ENCODE data around the gene LSMEM2.
A peak's percentile ranks its signal among the peaks of the same experiment; 100 is the strongest.
"Not testable (repeated sequence)": the region's sequence is repeated elsewhere in the genome, so short reads cannot be mapped to it uniquely, and the experiment has no call there.

LSMEM2 gene

GRCh38 chr3:50241713-50242380 is 37.0 kb upstream of the LSMEM2 start:
- Mint-ChIP-seq H3K36me3 (ENCODE audit: low read depth) (peaks cover 32% of the 10 kb centered on the region), H3K9me3 (no peaks in the 10 kb centered on the region), H3K4me1 (ENCODE audit: low read depth) (peaks cover 63% of the 10 kb centered on the region), H3K27ac (peak overlapping the region; percentile 97), H3K27me3 (ENCODE audit: low read depth) (no peaks in the 10 kb centered on the region), H3K4me3 (peak overlapping the region; percentile 81)

- H3K9me3 Mint-ChIP-seq: no peaks in the 10 kb centered on the region
- peaks cover 67% of the 10 kb centered on the region for H3K4me1 Mint-ChIP-seq (ENCODE audit: low read depth)
- peaks cover 28% of the 10 kb centered on the region for H3K36me3 Mint-ChIP-seq (ENCODE audit: low read depth)
- peak overlapping the region; percentile 81 for H3K4me3 Mint-ChIP-seq
- peak overlapping the region; percentile 97 for H3K27ac Mint-ChIP-seq
- no peaks in the 10 kb centered on the region for H3K27me3 Mint-ChIP-seq (ENCODE audit: low read depth)
Measured at GRCh38 chr3:50242381-50242770, 36.5 kb upstream of the LSMEM2 start.

GRCh38 chr3:50242851-50243542 is 35.9 kb upstream of the LSMEM2 start:
- H3K9me3 Mint-ChIP-seq: no peaks in the 10 kb centered on the region
- peaks cover 67% of the 10 kb centered on the region for H3K4me1 Mint-ChIP-seq (ENCODE audit: low read depth)
- H3K27ac Mint-ChIP-seq: peak overlapping the region; percentile 97
- no peaks in the 10 kb centered on the region for H3K27me3 Mint-ChIP-seq (ENCODE audit: low read depth)
- peak overlapping the region; percentile 81 for H3K4me3 Mint-ChIP-seq
- H3K36me3 Mint-ChIP-seq (ENCODE audit: low read depth): peaks cover 25% of the 10 kb centered on the region

- peak overlapping the region; percentile 82 for H3K27ac Mint-ChIP-seq
- H3K9me3 Mint-ChIP-seq: no peaks in the 10 kb centered on the region
- no peaks in the 10 kb centered on the region for H3K27me3 Mint-ChIP-seq (ENCODE audit: low read depth)
- H3K4me3 Mint-ChIP-seq: no peak overlapping the region
- H3K4me1 Mint-ChIP-seq (ENCODE audit: low read depth): peaks cover 68% of the 10 kb centered on the region
- H3K36me3 Mint-ChIP-seq (ENCODE audit: low read depth): peaks cover 26% of the 10 kb centered on the region
Measured at GRCh38 chr3:50243543-50243895, 35.4 kb upstream of the LSMEM2 start.

- H3K36me3 Mint-ChIP-seq (ENCODE audit: low read depth): peaks cover 22% of the 10 kb centered on the region
- H3K4me1 Mint-ChIP-seq (ENCODE audit: low read depth): peaks cover 57% of the 10 kb centered on the region
- not testable (repeated sequence) for H3K27me3 Mint-ChIP-seq (ENCODE audit: low read depth); H3K9me3 Mint-ChIP-seq
- H3K27ac Mint-ChIP-seq: peak overlapping the region; percentile 82
- H3K4me3 Mint-ChIP-seq: peak overlapping the region; percentile 46
Measured at GRCh38 chr3:50244813-50245212, 34.1 kb upstream of the LSMEM2 start.

GRCh38 chr3:50245251-50245745 is 33.6 kb upstream of the LSMEM2 start:
- Mint-ChIP-seq H3K4me1 (ENCODE audit: low read depth) (peaks cover 54% of the 10 kb centered on the region), H3K36me3 (ENCODE audit: low read depth) (peaks cover 21% of the 10 kb centered on the region), H3K9me3 (no peaks in the 10 kb centered on the region)

GRCh38 chr3:50245831-50246516 is 32.9 kb upstream of the LSMEM2 start:
- H3K27ac Mint-ChIP-seq: peak overlapping the region; percentile 91
- peaks cover 53% of the 10 kb centered on the region for H3K4me1 Mint-ChIP-seq (ENCODE audit: low read depth)
- H3K36me3 Mint-ChIP-seq (ENCODE audit: low read depth): peaks cover 21% of the 10 kb centered on the region
- no peaks in the 10 kb centered on the region for H3K9me3 Mint-ChIP-seq
- no peaks in the 10 kb centered on the region for H3K27me3 Mint-ChIP-seq (ENCODE audit: low read depth)
- peak overlapping the region; percentile 77 for H3K4me3 Mint-ChIP-seq

More at GRCh38 chr3:50245251-50245745, 33.6 kb upstream of the LSMEM2 start:
- H3K27me3 Mint-ChIP-seq (ENCODE audit: low read depth): no peaks in the 10 kb centered on the region
- H3K4me3 Mint-ChIP-seq: peak overlapping the region; percentile 77
- peak overlapping the region; percentile 91 for H3K27ac Mint-ChIP-seq

GRCh38 chr3:50246517-50246954 is 32.4 kb upstream of the LSMEM2 start:
- H3K9me3 Mint-ChIP-seq: no peaks in the 10 kb centered on the region
- H3K4me3 Mint-ChIP-seq: peak overlapping the region; percentile 77
- H3K27ac Mint-ChIP-seq: peak overlapping the region; percentile 91
- H3K4me1 Mint-ChIP-seq (ENCODE audit: low read depth): peaks cover 48% of the 10 kb centered on the region
- peaks cover 23% of the 10 kb centered on the region for H3K36me3 Mint-ChIP-seq (ENCODE audit: low read depth)
- no peaks in the 10 kb centered on the region for H3K27me3 Mint-ChIP-seq (ENCODE audit: low read depth)

GRCh38 chr3:50248387-50248786 is 30.5 kb upstream of the LSMEM2 start:
- H3K27ac Mint-ChIP-seq: peak overlapping the region; percentile 83
- peaks cover 38% of the 10 kb centered on the region for H3K4me1 Mint-ChIP-seq (ENCODE audit: low read depth)
- peaks cover 22% of the 10 kb centered on the region for H3K36me3 Mint-ChIP-seq (ENCODE audit: low read depth)
- H3K27me3 Mint-ChIP-seq (ENCODE audit: low read depth): no peaks in the 10 kb centered on the region
- H3K4me3 Mint-ChIP-seq: no peak overlapping the region
- H3K9me3 Mint-ChIP-seq: no peaks in the 10 kb centered on the region

- peaks cover 32% of the 10 kb centered on the region for H3K4me1 Mint-ChIP-seq (ENCODE audit: low read depth)
- H3K27ac Mint-ChIP-seq: no peak overlapping the region
- no peaks in the 10 kb centered on the region for H3K27me3 Mint-ChIP-seq (ENCODE audit: low read depth)
- no peak overlapping the region for H3K4me3 Mint-ChIP-seq
- no peaks in the 10 kb centered on the region for H3K9me3 Mint-ChIP-seq
- H3K36me3 Mint-ChIP-seq (ENCODE audit: low read depth): peaks cover 23% of the 10 kb centered on the region
Measured at GRCh38 chr3:50249457-50249856, 29.4 kb upstream of the LSMEM2 start.

- Mint-ChIP-seq H3K36me3 (ENCODE audit: low read depth) (peaks cover 23% of the 10 kb centered on the region), H3K9me3 (no peaks in the 10 kb centered on the region), H3K27me3 (ENCODE audit: low read depth) (no peaks in the 10 kb centered on the region), H3K27ac (no peak overlapping the region), H3K4me3 (no peak overlapping the region), H3K4me1 (ENCODE audit: low read depth) (peaks cover 24% of the 10 kb centered on the region)
Measured at GRCh38 chr3:50250514-50250913, 28.4 kb upstream of the LSMEM2 start.

- no peak overlapping the region for H3K27ac Mint-ChIP-seq
- H3K27me3 Mint-ChIP-seq (ENCODE audit: low read depth): no peaks in the 10 kb centered on the region
- H3K9me3 Mint-ChIP-seq: no peaks in the 10 kb centered on the region
- H3K4me3 Mint-ChIP-seq: no peak overlapping the region
- peaks cover 20% of the 10 kb centered on the region for H3K4me1 Mint-ChIP-seq (ENCODE audit: low read depth)
- H3K36me3 Mint-ChIP-seq (ENCODE audit: low read depth): peaks cover 25% of the 10 kb centered on the region
Measured at GRCh38 chr3:50251220-50251619, 27.7 kb upstream of the LSMEM2 start.

GRCh38 chr3:50254577-50255250 is 24.2 kb upstream of the LSMEM2 start:
- Mint-ChIP-seq H3K27me3 (ENCODE audit: low read depth) (no peaks in the 10 kb centered on the region), H3K4me1 (ENCODE audit: low read depth) (peaks cover 9% of the 10 kb centered on the region), H3K27ac (no peak overlapping the region), H3K36me3 (ENCODE audit: low read depth) (peaks cover 37% of the 10 kb centered on the region), H3K9me3 (no peaks in the 10 kb centered on the region), H3K4me3 (no peak overlapping the region)

GRCh38 chr3:50255251-50255615 is 23.7 kb upstream of the LSMEM2 start:
- Mint-ChIP-seq H3K36me3 (ENCODE audit: low read depth) (peaks cover 36% of the 10 kb centered on the region), H3K27me3 (ENCODE audit: low read depth) (no peaks in the 10 kb centered on the region), H3K4me1 (ENCODE audit: low read depth) (peaks cover 9% of the 10 kb centered on the region), H3K27ac (no peak overlapping the region), H3K9me3 (no peaks in the 10 kb centered on the region), H3K4me3 (no peak overlapping the region)

All from T-helper 1 cell treated with Interleukin-12 subunit alpha and Interleukin-12 subunit beta and Interleukin-4 antibody, amounts not matched to agents 30 μg/mL and 1 μg/mL, for 36 hours (primary cell).